GM19463 (cell line): ENCODE data around the gene INF2.
"Not testable (repeated sequence)": the region's sequence is repeated elsewhere in the genome, so short reads cannot be mapped to it uniquely, and the experiment has no call there.

Experiments used
- ATAC-seq: cut with Tn5 transposase; IDR thresholded peaks from one replicate; pipeline ENCODE4 v1.9.1; 2021; ENCODE audit warnings: mild to moderate bottlenecking, moderate library complexity; ENCODE audit not compliant: unreplicated experiment

Gene INF2

GRCh38 chr14:104657101-104657524, 32.3 kb upstream of the INF2 start:
- peak; percentile 18 for ATAC-seq

GRCh38 chr14:104657563-104658324, 31.7 kb upstream of the INF2 start:
- peak; percentile 32 for ATAC-seq

GRCh38 chr14:104658325-104658712, 31.1 kb upstream of the INF2 start:
- ATAC-seq: no peak

GRCh38 chr14:104659146-104659545, 30.3 kb upstream of the INF2 start:
- ATAC-seq: no peak

GRCh38 chr14:104659764-104660523, 29.5 kb upstream of the INF2 start:
- peak; percentile 33 for ATAC-seq

- ATAC-seq: no peak
Observed at GRCh38 chr14:104660597-104660996, 28.8 kb upstream of the INF2 start.

GRCh38 chr14:104661086-104661485, 28.3 kb upstream of the INF2 start:
- ATAC-seq: no peak

GRCh38 chr14:104661528-104662157, 27.8 kb upstream of the INF2 start:
- not testable (repeated sequence) for ATAC-seq

- not testable (repeated sequence) for ATAC-seq
Observed at GRCh38 chr14:104662472-104662871, 26.9 kb upstream of the INF2 start.

GRCh38 chr14:104664107-104664506, 25.3 kb upstream of the INF2 start:
- ATAC-seq: no peak

- no peak for ATAC-seq
Observed at GRCh38 chr14:104664588-104664987, 24.8 kb upstream of the INF2 start.

- no peak for ATAC-seq
Observed at GRCh38 chr14:104665114-104665656, 24.2 kb upstream of the INF2 start.

GRCh38 chr14:104665657-104666522, 23.5 kb upstream of the INF2 start:
- no peak for ATAC-seq

GRCh38 chr14:104666523-104666895, 22.9 kb upstream of the INF2 start:
- ATAC-seq: not testable (repeated sequence)

GRCh38 chr14:104666981-104667380, 22.4 kb upstream of the INF2 start:
- no peak for ATAC-seq

- ATAC-seq: no peak
Observed at GRCh38 chr14:104669697-104670096, 19.7 kb upstream of the INF2 start.

GRCh38 chr14:104671330-104671977, 18.0 kb upstream of the INF2 start:
- ATAC-seq: not testable (repeated sequence)

- ATAC-seq: not testable (repeated sequence)
Observed at GRCh38 chr14:104672119-104672518, 17.3 kb upstream of the INF2 start.

- no peak for ATAC-seq
Observed at GRCh38 chr14:104673481-104673880, 15.9 kb upstream of the INF2 start.

GRCh38 chr14:104675447-104675846, 14.0 kb upstream of the INF2 start:
- no peak for ATAC-seq
